K562 (cell line): ENCODE measurements around the gene MRRF. TPM values are rescaled to one million over a fixed set of nuclear protein-coding genes. Genes with fewer than 3 reads are reported as not detected.

ENCODE experiments used
- ARNT ChIP-seq, 2 experiments: fragments of 450-650 bp; IDR thresholded peaks; 2 replicates each; pipeline ENCODE4 v1.6.1; 2016; ENCODE audit warnings: mild to moderate bottlenecking in 1 of 2
- CREB1 ChIP-seq, 2 experiments: sonication (generic) in 1 of 2; formaldehyde crosslinking in 1 of 2; IDR thresholded peaks; 2 replicates each; pipeline versions ENCODE4 v1.6.1 to v1.8.0; 2012 to 2022; ENCODE audit warnings: inconsistent platforms in 1 of 2, mild to moderate bottlenecking in 1 of 2, missing genetic modification reagents in 1 of 2, moderate library complexity in 1 of 2
- DIDO1 ChIP-seq: fragments of 450-650 bp; IDR thresholded peaks from 2 replicates; pipeline ENCODE4 v1.6.1; 2016; ENCODE audit warnings: low read depth, missing biosample characterization, missing genetic modification characterization
- ERF ChIP-seq: fragments of 450-650 bp; formaldehyde crosslinking; IDR thresholded peaks from 2 replicates; pipeline ENCODE4 v1.4.0; 2020; ENCODE audit warnings: mild to moderate bottlenecking, mixed read lengths
- MCM7 ChIP-seq, 2 experiments: fragments of 450-650 bp; IDR thresholded peaks; 2 replicates each; pipeline ENCODE4 v1.6.1; 2016 to 2018
- RUNX1 ChIP-seq: sonication (generic); IDR thresholded peaks from 2 replicates; pipeline ENCODE4 v1.6.1; 2016; ENCODE audit warnings: antibody characterized with exemption, low read depth
- SMAD3 ChIP-seq: fragments of 450-650 bp; formaldehyde crosslinking; conservative IDR thresholded peaks from 2 replicates; pipeline ENCODE4 v1.4.0; 2020; ENCODE audit warnings: mild to moderate bottlenecking
- STAG1 ChIP-seq: sonication (generic); formaldehyde crosslinking; IDR thresholded peaks from 2 replicates; pipeline ENCODE4 v1.5.0; 2020; ENCODE audit warnings: missing genetic modification reagents, borderline replicate concordance
- ZKSCAN1 ChIP-seq: fragments of 150-350 bp; IDR thresholded peaks from 2 replicates; pipeline ENCODE4 v1.6.1; 2016; ENCODE audit warnings: low read depth, low read length
- ZKSCAN3 ChIP-seq: fragments of 250-450 bp; sonication (Bioruptor Pico); IDR thresholded peaks from 2 replicates; pipeline ENCODE4 v1.4.0; 2020
- polyA plus RNA-seq, 8 experiments: library from polyadenylated mRNA; depleted of rRNA in 4 of 8; stranded (reverse) in 5 of 8; unstranded in 3 of 8; fragments of >200 nt; fragmentation: Nextera tagmentation in 2 of 8; fragmentation: Illumina TruSeq in 1 of 8; extraction: Ambion mirVana in 2 of 8; extraction: Trizol in 1 of 8; gene quantifications; 2 replicates each; pipeline versions ENCODE4 v1.2.1 to v1.2.3, GENCODE V29; 2011 to 2014; ENCODE audit warnings: inconsistent platforms in 1 of 8, missing spikeins in 1 of 8
- total RNA-seq, 7 experiments: library from RNA; depleted of rRNA in 6 of 7; stranded (reverse); fragments of >200 nt in 6 of 7; fragmentation: Illumina TruSeq in 2 of 7; extraction: Trizol in 2 of 7; gene quantifications; 2 replicates each; pipeline versions ENCODE4 v1.2.1 to v1.2.3, GENCODE V29; 2011 to 2021; ENCODE audit warnings: low replicate concordance in 1 of 7
- TF ChIP-seq, protein P1 (sequence below): sonication (generic); formaldehyde crosslinking; IDR thresholded peaks from 2 replicates; pipeline ENCODE4 v1.4.0; 2020; ENCODE audit warnings: mild to moderate bottlenecking, missing genetic modification reagents
- TF ChIP-seq, protein P2 (sequence below): fragments of 450-650 bp; formaldehyde crosslinking; conservative IDR thresholded peaks from 2 replicates; pipeline ENCODE4 v1.4.0; 2022; ENCODE audit warnings: mild to moderate bottlenecking, missing genetic modification characterization
- TF ChIP-seq, protein P3 (sequence below): sonication (generic); formaldehyde crosslinking; IDR thresholded peaks from 2 replicates; pipeline ENCODE4 v1.8.0; 2022; ENCODE audit warnings: mild to moderate bottlenecking, missing genetic modification reagents, borderline replicate concordance
- TF ChIP-seq, protein P4 (sequence below): fragments of 250-450 bp; sonication (Bioruptor Pico); IDR thresholded peaks from 2 replicates; pipeline ENCODE4 v1.5.0; 2021

The MRRF gene
- total and polyA plus RNA-seq, 9 of the 15 experiments (the other 6 are each of a cell fraction or from before 2014, with no cell fraction given) = 55.0 to 105 (median 81.2) TPM

DNA sequence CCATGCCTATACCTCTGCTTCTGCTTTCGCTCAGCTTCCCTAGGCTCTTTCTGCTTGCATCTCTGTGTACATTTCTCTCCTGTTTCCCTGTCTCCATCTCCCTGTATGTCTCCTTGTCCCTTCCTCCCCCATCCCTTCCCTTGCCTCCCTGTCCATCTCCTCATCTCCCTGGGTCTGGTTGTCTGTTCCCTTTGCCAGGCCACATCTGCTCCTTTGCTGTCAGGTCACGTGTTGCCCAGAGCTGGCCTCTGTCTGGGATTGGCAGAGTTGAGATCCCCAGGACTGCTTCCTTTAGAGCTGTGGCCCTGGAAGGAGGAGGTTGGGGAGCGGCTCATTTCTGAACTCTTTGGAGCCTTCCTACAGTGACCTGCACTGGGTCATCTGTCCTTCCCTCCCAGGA, 74.3 kb downstream of the MRRF start (continued):
- TF ChIP-seq ZKSCAN3 (CRISPR knock-in tag) (no peak), MCM7 (IDR thresholded peaks at IDR 0.05) (0 out of 4 replicates have a peak, but pooled peaks of 1 of the 2 experiments have one; percentile 57), DIDO1 (tag) (no peak), ERF (CRISPR knock-in tag) (no peak), CREB1 (IDR thresholded peaks at IDR 0.05) (no peak), CREB1 (CRISPR knock-in tag; IDR thresholded peaks at IDR 0.05) (no peak), ARNT (IDR thresholded peaks at IDR 0.05) (no peak), RUNX1 (no peak), SMAD3 (CRISPR knock-in tag) (no peak), ZKSCAN1 (no peak), STAG1 (CRISPR knock-in tag) (no peak)
- TF ChIP-seq, protein P1, sequence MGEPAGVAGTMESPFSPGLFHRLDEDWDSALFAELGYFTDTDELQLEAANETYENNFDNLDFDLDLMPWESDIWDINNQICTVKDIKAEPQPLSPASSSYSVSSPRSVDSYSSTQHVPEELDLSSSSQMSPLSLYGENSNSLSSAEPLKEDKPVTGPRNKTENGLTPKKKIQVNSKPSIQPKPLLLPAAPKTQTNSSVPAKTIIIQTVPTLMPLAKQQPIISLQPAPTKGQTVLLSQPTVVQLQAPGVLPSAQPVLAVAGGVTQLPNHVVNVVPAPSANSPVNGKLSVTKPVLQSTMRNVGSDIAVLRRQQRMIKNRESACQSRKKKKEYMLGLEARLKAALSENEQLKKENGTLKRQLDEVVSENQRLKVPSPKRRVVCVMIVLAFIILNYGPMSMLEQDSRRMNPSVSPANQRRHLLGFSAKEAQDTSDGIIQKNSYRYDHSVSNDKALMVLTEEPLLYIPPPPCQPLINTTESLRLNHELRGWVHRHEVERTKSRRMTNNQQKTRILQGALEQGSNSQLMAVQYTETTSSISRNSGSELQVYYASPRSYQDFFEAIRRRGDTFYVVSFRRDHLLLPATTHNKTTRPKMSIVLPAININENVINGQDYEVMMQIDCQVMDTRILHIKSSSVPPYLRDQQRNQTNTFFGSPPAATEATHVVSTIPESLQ = no peak
- TF ChIP-seq, protein P2, sequence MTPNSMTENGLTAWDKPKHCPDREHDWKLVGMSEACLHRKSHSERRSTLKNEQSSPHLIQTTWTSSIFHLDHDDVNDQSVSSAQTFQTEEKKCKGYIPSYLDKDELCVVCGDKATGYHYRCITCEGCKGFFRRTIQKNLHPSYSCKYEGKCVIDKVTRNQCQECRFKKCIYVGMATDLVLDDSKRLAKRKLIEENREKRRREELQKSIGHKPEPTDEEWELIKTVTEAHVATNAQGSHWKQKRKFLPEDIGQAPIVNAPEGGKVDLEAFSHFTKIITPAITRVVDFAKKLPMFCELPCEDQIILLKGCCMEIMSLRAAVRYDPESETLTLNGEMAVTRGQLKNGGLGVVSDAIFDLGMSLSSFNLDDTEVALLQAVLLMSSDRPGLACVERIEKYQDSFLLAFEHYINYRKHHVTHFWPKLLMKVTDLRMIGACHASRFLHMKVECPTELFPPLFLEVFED = 0 out of 2 replicates have a peak, but pooled peaks have one; percentile 29
- TF ChIP-seq, protein P3, sequence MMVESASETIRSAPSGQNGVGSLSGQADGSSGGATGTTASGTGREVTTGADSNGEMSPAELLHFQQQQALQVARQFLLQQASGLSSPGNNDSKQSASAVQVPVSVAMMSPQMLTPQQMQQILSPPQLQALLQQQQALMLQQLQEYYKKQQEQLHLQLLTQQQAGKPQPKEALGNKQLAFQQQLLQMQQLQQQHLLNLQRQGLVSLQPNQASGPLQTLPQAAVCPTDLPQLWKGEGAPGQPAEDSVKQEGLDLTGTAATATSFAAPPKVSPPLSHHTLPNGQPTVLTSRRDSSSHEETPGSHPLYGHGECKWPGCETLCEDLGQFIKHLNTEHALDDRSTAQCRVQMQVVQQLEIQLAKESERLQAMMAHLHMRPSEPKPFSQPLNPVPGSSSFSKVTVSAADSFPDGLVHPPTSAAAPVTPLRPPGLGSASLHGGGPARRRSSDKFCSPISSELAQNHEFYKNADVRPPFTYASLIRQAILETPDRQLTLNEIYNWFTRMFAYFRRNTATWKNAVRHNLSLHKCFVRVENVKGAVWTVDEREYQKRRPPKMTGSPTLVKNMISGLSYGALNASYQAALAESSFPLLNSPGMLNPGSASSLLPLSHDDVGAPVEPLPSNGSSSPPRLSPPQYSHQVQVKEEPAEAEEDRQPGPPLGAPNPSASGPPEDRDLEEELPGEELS (CRISPR knock-in tag) = no peak
- TF ChIP-seq, protein P4, sequence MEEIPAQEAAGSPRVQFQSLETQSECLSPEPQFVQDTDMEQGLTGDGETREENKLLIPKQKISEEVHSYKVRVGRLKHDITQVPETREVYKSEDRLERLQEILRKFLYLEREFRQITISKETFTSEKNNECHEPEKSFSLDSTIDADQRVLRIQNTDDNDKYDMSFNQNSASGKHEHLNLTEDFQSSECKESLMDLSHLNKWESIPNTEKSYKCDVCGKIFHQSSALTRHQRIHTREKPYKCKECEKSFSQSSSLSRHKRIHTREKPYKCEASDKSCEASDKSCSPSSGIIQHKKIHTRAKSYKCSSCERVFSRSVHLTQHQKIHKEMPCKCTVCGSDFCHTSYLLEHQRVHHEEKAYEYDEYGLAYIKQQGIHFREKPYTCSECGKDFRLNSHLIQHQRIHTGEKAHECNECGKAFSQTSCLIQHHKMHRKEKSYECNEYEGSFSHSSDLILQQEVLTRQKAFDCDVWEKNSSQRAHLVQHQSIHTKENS (CRISPR knock-in tag) = no peak
